ENCODE results near the gene FGR.
"Not testable (repeated sequence)": the region's sequence is repeated elsewhere in the genome, so short reads cannot be mapped to it uniquely, and the experiment has no call there.

Gene FGR

GRCh38 chr1:27660300-27660835 is 25.4 kb upstream of the FGR start:
- no peak for DNase-seq (ENCODE audit: low read depth in 2 of 3, low spot score in 2 of 3)

GRCh38 chr1:27659497-27660299 is 24.7 kb upstream of the FGR start:
- peak; percentile 62 to 74 (median 67) for DNase-seq (ENCODE audit: low read depth in 2 of 3, low spot score in 2 of 3)

- peak in 1 of 3 experiments; percentile 31 for DNase-seq (ENCODE audit: low read depth in 2 of 3, low spot score in 2 of 3)
These were observed 24.0 kb upstream of the FGR start for GRCh38 chr1:27658951-27659496.

GRCh38 chr1:27656157-27656893 is 21.3 kb upstream of the FGR start:
- DNase-seq (ENCODE audit: low read depth in 2 of 3, low spot score in 2 of 3): no peak

- DNase-seq (ENCODE audit: low read depth in 2 of 3, low spot score in 2 of 3): no peak
These were observed 20.4 kb upstream of the FGR start for GRCh38 chr1:27655151-27655937.

- DNase-seq (ENCODE audit: low read depth in 2 of 3, low spot score in 2 of 3): no peak
These were observed 17.3 kb upstream of the FGR start for GRCh38 chr1:27652111-27652864.

DNA sequence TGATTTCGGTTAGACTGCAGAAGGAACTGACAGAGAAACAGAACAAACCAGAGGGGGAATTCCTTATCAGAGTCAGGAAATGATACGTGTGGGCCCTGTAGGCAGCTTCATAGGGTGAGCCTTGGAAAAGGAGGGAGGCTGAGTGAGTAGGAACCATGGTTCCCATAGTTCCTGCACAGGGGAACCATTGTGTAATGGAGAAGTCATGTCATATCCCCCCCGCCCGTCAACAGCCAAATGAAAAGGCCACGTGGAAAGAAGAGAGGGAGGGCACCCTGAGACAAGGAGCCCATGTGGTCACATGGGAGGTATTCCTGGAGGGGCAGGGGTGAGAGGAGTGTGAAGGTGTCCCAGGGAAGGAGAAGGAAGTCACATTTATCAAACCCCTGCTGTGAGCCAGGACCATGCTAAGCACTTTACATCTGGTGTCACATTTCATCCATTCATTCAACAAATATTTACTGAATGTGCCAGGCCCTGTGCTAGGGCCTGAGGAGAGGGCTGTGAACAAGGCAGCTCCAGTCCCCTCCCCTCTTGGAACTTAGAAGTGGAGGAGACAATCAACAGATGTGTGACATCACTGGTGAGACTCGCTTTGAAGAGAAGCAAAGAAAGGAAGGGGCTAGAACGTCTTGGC is 15.7 kb upstream of the FGR start:
- no peak for DNase-seq (ENCODE audit: low read depth in 2 of 3, low spot score in 2 of 3)

- no peak for DNase-seq (ENCODE audit: low read depth in 2 of 3, low spot score in 2 of 3)
These were observed 15.2 kb upstream of the FGR start for GRCh38 chr1:27650171-27650538.

GRCh38 chr1:27649306-27649635 is 14.3 kb upstream of the FGR start:
- DNase-seq (ENCODE audit: low read depth in 2 of 3, low spot score in 2 of 3): no peak

DNA sequence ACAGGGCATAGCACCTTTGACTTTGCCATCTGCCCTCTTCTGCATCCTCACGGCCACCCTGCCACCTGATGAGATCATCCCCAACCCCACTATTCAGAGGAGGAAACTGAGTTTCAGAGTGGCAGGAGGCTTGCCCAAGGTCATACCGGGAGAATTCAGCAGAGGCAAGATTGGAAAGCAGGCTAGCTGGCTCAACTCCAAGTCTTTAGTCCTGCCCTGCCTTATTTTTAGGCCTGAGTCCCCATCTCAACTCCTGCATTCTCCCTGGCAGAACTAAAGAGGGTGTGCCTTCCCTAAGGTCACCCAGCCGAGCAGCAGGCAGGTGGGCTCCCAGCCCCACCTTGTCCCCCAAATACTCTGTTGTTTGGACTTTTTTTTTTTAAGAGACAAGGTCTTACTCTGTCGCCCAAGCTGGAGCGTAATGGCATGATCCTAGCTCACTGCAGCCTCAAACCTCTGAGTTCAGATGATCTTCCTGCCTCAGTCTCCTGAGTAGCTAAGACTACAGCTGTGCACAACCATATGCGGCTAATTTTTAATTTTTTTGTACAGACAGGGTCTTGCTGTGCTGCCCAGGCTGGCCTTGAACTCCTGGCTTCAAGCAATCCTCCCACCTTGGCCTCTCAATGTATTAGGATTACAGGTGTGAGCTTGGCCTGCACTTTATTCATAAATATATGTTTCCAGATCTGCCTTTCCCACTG is 13.8 kb upstream of the FGR start:
- no peak for DNase-seq (ENCODE audit: low read depth in 2 of 3, low spot score in 2 of 3)

GRCh38 chr1:27647328-27647727 is 12.3 kb upstream of the FGR start:
- DNase-seq (ENCODE audit: low read depth in 2 of 3, low spot score in 2 of 3): no peak

DNA sequence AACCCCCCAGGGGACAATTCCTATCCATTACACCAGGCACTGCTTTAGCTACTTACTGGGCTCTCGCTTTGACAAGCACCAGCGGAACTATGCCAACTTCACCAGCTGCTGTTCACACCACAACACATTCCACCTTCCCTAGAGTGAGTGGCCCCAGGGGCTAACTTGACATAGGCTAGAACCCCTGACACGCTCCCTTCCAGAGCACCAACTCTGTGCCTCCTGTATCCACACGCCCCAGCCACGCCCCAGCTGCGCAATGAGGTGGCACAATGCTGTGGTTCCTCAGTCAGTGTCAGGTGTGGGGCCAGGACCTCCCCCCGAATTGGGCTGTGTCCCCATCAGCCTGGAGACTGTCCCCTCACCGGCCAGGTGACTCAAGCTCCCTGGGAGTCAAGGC is 11.7 kb upstream of the FGR start:
- no peak for DNase-seq (ENCODE audit: low read depth in 2 of 3, low spot score in 2 of 3)

DNA sequence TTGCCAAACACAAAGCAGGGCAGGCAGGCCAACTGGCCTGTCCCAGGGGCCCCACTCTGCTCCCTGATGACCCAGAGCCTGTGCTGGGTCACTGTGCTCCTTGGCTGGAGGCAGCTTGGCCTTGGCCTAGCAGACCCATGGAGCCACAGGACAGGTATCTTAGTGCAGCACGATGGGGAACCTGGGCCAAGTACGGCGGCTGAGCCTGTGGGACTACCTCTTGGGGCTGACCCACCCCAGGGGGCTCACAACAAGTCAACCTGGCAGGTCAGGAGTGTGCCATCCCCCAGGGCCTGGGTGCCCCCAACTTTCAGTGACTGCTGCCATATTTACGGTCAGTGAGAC is 10.1 kb upstream of the FGR start:
- DNase-seq (ENCODE audit: low read depth in 2 of 3, low spot score in 2 of 3): no peak

DNA sequence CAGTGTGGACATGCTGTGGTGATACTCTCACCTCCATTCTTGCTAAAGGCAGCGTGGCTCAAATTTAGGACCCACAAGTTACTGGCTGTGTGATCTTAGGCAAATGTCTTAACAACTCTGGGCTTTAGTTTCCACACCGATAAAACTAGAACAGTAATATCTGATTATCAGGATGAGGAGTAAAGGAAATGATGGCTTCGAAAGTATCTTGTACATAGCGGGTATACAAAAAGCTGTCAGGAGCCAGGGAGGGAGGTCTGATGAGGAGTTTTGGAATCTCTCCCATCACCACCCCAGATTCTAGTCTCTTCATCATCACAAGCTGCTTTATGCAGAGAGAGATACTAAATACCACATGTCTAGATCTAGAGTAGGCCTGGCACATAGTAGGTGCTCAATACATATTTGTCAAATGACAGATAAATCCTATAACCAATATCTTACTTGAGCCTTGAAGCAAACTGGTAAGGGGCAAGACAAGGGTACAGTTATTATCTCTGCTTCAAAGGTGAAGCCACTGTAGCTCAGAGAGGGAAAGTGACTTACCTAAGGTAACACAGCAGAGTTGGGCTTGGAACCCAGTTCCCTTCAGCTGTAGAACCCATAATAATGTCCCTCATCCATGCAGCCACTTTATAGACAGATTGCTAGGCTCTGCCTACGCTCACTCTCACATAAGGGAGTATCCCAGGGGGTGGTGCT is 9.5 kb upstream of the FGR start:
- DNase-seq (ENCODE audit: low read depth in 2 of 3, low spot score in 2 of 3): no peak

- DNase-seq (ENCODE audit: low read depth in 2 of 3, low spot score in 2 of 3): peak in 1 of 3 experiments; percentile 45
These were observed 8.8 kb upstream of the FGR start for GRCh38 chr1:27643600-27644368.

DNA sequence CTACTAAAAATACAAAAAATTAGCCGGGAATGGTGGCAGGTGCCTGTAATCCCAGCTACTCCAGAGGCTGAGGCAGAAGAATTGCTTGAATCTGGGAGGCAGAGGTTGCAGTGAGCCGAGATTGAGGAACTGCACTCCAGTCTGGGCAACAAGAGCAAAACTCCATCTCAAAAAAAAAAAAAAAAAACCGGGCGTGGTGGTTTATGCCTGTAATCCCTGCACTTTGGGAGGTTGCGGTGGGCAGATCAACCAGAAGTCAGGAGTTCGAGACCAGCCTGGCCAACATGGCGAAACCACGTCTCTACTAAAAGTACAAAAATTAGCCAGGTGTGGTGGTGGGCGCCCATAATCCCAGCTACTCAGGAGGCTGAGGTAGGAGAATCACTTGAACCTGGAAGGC is 5.5 kb upstream of the FGR start:
- DNase-seq (ENCODE audit: low read depth in 2 of 3, low spot score in 2 of 3): not testable (repeated sequence)

DNA sequence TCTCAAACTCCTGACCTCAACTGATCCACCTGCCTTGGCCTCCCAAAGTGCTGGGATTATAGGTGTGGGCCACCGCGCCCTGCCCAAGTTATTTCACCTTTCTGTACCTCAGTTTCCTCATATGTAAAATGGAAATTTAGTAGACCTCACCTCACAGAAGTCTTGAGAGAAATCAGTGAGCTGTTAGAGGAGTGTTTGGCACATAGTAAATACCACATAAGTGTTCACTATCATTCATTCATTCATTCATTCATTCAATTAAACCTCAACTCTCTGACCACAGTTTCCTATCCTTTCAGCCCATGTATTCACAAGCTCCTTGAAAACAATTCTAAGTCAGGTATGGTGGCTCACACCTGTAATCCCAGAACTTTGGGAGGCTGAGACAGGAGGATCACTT is 3.8 kb upstream of the FGR start:
- no peak for DNase-seq (ENCODE audit: low read depth in 2 of 3, low spot score in 2 of 3)

DNA sequence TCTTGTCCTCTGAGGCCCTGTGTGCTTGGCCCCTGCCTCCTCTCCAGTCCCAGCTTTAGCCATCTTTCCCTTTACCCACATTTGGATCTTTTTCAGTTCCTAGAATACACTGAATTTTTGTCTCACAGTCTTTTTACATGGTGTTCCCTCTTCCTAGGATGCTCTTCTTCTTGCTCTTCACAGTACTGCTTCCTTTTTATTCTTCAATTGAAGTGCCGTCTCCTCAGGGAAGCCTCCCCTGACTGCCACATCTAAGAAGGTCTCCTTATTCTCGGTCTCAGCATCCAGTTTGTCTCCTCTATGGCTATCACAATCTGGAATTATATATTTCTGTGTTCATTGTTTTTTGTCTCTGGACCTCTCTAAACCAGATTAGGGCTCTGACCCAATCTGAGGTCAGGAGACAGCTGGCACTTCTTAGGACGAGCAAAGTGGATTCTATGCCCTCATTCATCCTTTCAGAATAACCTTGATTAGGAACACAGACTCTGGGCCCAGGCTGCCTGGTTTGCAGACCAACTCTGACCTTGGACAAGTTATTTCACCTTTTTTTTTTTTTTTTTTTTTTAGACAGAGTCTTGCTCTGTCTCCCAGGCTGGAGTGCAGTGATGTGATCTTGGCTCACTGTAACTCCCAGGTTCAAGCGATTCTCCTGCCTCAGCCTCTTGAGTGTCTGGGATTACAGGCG is 3.2 kb upstream of the FGR start:
- no peak for DNase-seq (ENCODE audit: low read depth in 2 of 3, low spot score in 2 of 3)
